T-helper 1 cell treated with Interleukin-12 subunit alpha and Interleukin-12 subunit beta and Interleukin-4 antibody, amounts not matched to agents 30 μg/mL and 1 μg/mL, for 36 hours (primary cell): ENCODE results near the gene FRMD1.

Experiments used
- H3K27ac Mint-ChIP-seq: one replicate; pipeline ENCODE4 v1.8.0; 2021; ENCODE audit warnings: mild to moderate bottlenecking, mixed read lengths
- H3K27me3 Mint-ChIP-seq: one replicate; pipeline ENCODE4 v1.8.0; 2021; ENCODE audit warnings: low read depth, mixed read lengths
- H3K36me3 Mint-ChIP-seq: one replicate; pipeline ENCODE4 v1.8.0; 2021; ENCODE audit warnings: low read depth, mixed read lengths
- H3K4me1 Mint-ChIP-seq: one replicate; pipeline ENCODE4 v1.8.0; 2021; ENCODE audit warnings: low read depth, mixed read lengths
- H3K4me3 Mint-ChIP-seq: one replicate; pipeline ENCODE4 v1.8.0; 2021; ENCODE audit warnings: mild to moderate bottlenecking, moderate library complexity, mixed read lengths
- H3K9me3 Mint-ChIP-seq: one replicate; pipeline ENCODE4 v1.8.0; 2021; ENCODE audit warnings: mixed read lengths

Gene FRMD1

GRCh38 chr6:168103050-168103830 is 24.2 kb upstream of the FRMD1 start:
- Mint-ChIP-seq H3K4me1 (no peaks in the 10 kb centered on the region), H3K36me3 (no peaks in the 10 kb centered on the region), H3K27me3 (peaks cover 32% of the 10 kb centered on the region), H3K9me3 (no peaks in the 10 kb centered on the region), H3K27ac (no peak overlapping the region), H3K4me3 (no peak overlapping the region)

GRCh38 chr6:168102315-168102985 is 23.4 kb upstream of the FRMD1 start:
- Mint-ChIP-seq H3K4me3 (no peak overlapping the region), H3K27ac (no peak overlapping the region), H3K4me1 (no peaks in the 10 kb centered on the region), H3K36me3 (no peaks in the 10 kb centered on the region), H3K27me3 (peaks cover 32% of the 10 kb centered on the region), H3K9me3 (no peaks in the 10 kb centered on the region)

- Mint-ChIP-seq H3K27ac (no peak overlapping the region), H3K4me1 (no peaks in the 10 kb centered on the region), H3K27me3 (peaks cover 32% of the 10 kb centered on the region), H3K36me3 (no peaks in the 10 kb centered on the region), H3K4me3 (no peak overlapping the region), H3K9me3 (no peaks in the 10 kb centered on the region)
Observed at GRCh38 chr6:168101590-168102314, 22.7 kb upstream of the FRMD1 start.

- Mint-ChIP-seq H3K27ac (no peak overlapping the region), H3K27me3 (peaks cover 32% of the 10 kb centered on the region), H3K9me3 (no peaks in the 10 kb centered on the region), H3K4me1 (no peaks in the 10 kb centered on the region), H3K36me3 (no peaks in the 10 kb centered on the region), H3K4me3 (no peak overlapping the region)
Observed at GRCh38 chr6:168100803-168101589, 22.0 kb upstream of the FRMD1 start.

- Mint-ChIP-seq H3K36me3 (no peaks in the 10 kb centered on the region), H3K27ac (no peak overlapping the region), H3K27me3 (peaks cover 32% of the 10 kb centered on the region)
Observed at GRCh38 chr6:168100011-168100802, 21.2 kb upstream of the FRMD1 start.

GRCh38 chr6:168099201-168100010 is 20.4 kb upstream of the FRMD1 start:
- Mint-ChIP-seq H3K4me1 (no peaks in the 10 kb centered on the region), H3K27me3 (peaks cover 30% of the 10 kb centered on the region), H3K27ac (no peak overlapping the region), H3K36me3 (no peaks in the 10 kb centered on the region), H3K4me3 (no peak overlapping the region), H3K9me3 (no peaks in the 10 kb centered on the region)

More at GRCh38 chr6:168100011-168100802, 21.2 kb upstream of the FRMD1 start:
- Mint-ChIP-seq H3K4me3 (no peak overlapping the region), H3K9me3 (no peaks in the 10 kb centered on the region), H3K4me1 (no peaks in the 10 kb centered on the region)

- no peaks in the 10 kb centered on the region for H3K36me3 Mint-ChIP-seq
- H3K27me3 Mint-ChIP-seq = peaks cover 23% of the 10 kb centered on the region
- H3K9me3 Mint-ChIP-seq = no peaks in the 10 kb centered on the region
- no peak overlapping the region for H3K4me3 Mint-ChIP-seq
- no peak overlapping the region for H3K27ac Mint-ChIP-seq
- H3K4me1 Mint-ChIP-seq = no peaks in the 10 kb centered on the region
Observed at GRCh38 chr6:168098431-168098861, 19.4 kb upstream of the FRMD1 start.

- H3K27ac Mint-ChIP-seq = no peak overlapping the region
- H3K4me3 Mint-ChIP-seq = no peak overlapping the region
- no peaks in the 10 kb centered on the region for H3K36me3 Mint-ChIP-seq
- H3K27me3 Mint-ChIP-seq = peaks cover 17% of the 10 kb centered on the region
- no peaks in the 10 kb centered on the region for H3K4me1 Mint-ChIP-seq
- peaks cover under 1% of the 10 kb centered on the region for H3K9me3 Mint-ChIP-seq
Observed at GRCh38 chr6:168097621-168098430, 18.8 kb upstream of the FRMD1 start.

- H3K36me3 Mint-ChIP-seq = no peaks in the 10 kb centered on the region
- no peak overlapping the region for H3K4me3 Mint-ChIP-seq
- H3K4me1 Mint-ChIP-seq = no peaks in the 10 kb centered on the region
- H3K27ac Mint-ChIP-seq = no peak overlapping the region
- H3K27me3 Mint-ChIP-seq = peaks cover 10% of the 10 kb centered on the region
- H3K9me3 Mint-ChIP-seq = peaks cover 3% of the 10 kb centered on the region
Observed at GRCh38 chr6:168097221-168097620, 18.2 kb upstream of the FRMD1 start.

- Mint-ChIP-seq H3K27ac (no peak overlapping the region), H3K4me3 (no peak overlapping the region), H3K9me3 (peaks cover 3% of the 10 kb centered on the region), H3K27me3 (peaks cover 5% of the 10 kb centered on the region), H3K4me1 (no peaks in the 10 kb centered on the region), H3K36me3 (no peaks in the 10 kb centered on the region)
Observed at GRCh38 chr6:168096271-168096764, 17.3 kb upstream of the FRMD1 start.

- no peak overlapping the region for H3K4me3 Mint-ChIP-seq
- no peaks in the 10 kb centered on the region for H3K4me1 Mint-ChIP-seq
- H3K27me3 Mint-ChIP-seq = peaks cover 5% of the 10 kb centered on the region
- H3K9me3 Mint-ChIP-seq = peaks cover 3% of the 10 kb centered on the region
- no peaks in the 10 kb centered on the region for H3K36me3 Mint-ChIP-seq
- no peak overlapping the region for H3K27ac Mint-ChIP-seq
Observed at GRCh38 chr6:168095716-168096250, 16.8 kb upstream of the FRMD1 start.

GRCh38 chr6:168095171-168095691 is 16.2 kb upstream of the FRMD1 start:
- Mint-ChIP-seq H3K36me3 (no peaks in the 10 kb centered on the region), H3K4me3 (no peak overlapping the region), H3K4me1 (no peaks in the 10 kb centered on the region), H3K9me3 (peaks cover 3% of the 10 kb centered on the region), H3K27me3 (peaks cover under 1% of the 10 kb centered on the region), H3K27ac (no peak overlapping the region)
